Adrenal gland (tissue), 5 donors: ENCODE data around the gene ANKRD55.

Experiments
- POLR2A ChIP-seq, 2 donors: fragments of 450-650 bp; IDR thresholded peaks; one replicate each; pipeline ENCODE4 v1.6.1; 2017; ENCODE audit warnings: antibody characterized with exemption in 2 of 2, mild to moderate bottlenecking in 2 of 2, moderate library complexity in 1 of 2
- TF ChIP-seq, protein P1 (sequence below), 6 experiments: fragments of 450-650 bp in 4 of 6; fragments of 200-600 bp in 2 of 6; sonication (generic) in 1 of 6; IDR thresholded peaks; 1 replicate in 5 of 6; 2 replicates in 1 of 6; pipeline versions ENCODE4 v1.5.1 to v1.8.0; 2016 to 2021; ENCODE audit warnings: antibody characterized with exemption in 6 of 6, mild to moderate bottlenecking in 2 of 6, moderate library complexity in 1 of 6
- donor health status: DM: no; HTN: no; CAD: no.

DNA sequence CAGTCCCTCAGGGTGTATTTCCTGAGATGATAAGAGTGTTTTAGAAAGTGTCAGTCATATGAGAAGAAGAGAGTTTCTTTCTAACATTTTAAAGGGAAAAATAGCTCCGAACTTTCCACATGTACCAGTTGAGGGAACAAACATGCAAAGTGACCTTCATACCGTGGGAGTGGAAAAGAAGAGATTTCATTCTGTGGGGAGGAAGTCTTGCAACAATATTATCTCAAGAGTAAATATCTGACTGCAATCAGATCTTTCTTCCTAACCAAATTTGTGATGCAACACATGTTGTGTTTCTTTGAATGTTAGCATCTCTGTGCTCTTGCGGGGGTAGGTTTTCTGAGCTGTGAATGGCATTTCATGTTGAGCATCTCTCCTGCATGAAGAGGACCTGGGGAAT lies 30.6 kb downstream of the ANKRD55 start:
- TF ChIP-seq, protein P1, sequence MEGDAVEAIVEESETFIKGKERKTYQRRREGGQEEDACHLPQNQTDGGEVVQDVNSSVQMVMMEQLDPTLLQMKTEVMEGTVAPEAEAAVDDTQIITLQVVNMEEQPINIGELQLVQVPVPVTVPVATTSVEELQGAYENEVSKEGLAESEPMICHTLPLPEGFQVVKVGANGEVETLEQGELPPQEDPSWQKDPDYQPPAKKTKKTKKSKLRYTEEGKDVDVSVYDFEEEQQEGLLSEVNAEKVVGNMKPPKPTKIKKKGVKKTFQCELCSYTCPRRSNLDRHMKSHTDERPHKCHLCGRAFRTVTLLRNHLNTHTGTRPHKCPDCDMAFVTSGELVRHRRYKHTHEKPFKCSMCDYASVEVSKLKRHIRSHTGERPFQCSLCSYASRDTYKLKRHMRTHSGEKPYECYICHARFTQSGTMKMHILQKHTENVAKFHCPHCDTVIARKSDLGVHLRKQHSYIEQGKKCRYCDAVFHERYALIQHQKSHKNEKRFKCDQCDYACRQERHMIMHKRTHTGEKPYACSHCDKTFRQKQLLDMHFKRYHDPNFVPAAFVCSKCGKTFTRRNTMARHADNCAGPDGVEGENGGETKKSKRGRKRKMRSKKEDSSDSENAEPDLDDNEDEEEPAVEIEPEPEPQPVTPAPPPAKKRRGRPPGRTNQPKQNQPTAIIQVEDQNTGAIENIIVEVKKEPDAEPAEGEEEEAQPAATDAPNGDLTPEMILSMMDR (IDR thresholded peaks at IDR 0.05): no peak
- TF ChIP-seq POLR2A (IDR thresholded peaks at IDR 0.05): no peak
